ENCODE measurements around the gene CHKA. TPM values are rescaled to one million over a fixed set of nuclear protein-coding genes. Genes with fewer than 3 reads are reported as not detected.

CHKA gene
- total RNA-seq, 1 donor from 2014 or later = 17.9 TPM

GRCh38 chr11:68053117-68053516 lies 68.1 kb downstream of the CHKA start:
- H3K4me3 ChIP-seq (ENCODE audit: low read depth, low read length) = no peak overlapping the region
- DNase-seq (ENCODE audit: low read depth) = no peak
- TF ChIP-seq, protein P1, sequence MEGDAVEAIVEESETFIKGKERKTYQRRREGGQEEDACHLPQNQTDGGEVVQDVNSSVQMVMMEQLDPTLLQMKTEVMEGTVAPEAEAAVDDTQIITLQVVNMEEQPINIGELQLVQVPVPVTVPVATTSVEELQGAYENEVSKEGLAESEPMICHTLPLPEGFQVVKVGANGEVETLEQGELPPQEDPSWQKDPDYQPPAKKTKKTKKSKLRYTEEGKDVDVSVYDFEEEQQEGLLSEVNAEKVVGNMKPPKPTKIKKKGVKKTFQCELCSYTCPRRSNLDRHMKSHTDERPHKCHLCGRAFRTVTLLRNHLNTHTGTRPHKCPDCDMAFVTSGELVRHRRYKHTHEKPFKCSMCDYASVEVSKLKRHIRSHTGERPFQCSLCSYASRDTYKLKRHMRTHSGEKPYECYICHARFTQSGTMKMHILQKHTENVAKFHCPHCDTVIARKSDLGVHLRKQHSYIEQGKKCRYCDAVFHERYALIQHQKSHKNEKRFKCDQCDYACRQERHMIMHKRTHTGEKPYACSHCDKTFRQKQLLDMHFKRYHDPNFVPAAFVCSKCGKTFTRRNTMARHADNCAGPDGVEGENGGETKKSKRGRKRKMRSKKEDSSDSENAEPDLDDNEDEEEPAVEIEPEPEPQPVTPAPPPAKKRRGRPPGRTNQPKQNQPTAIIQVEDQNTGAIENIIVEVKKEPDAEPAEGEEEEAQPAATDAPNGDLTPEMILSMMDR (conservative IDR thresholded peaks at IDR 0.05; ENCODE audit: low read depth, low read length) = no peak

- H3K4me3 ChIP-seq (ENCODE audit: low read depth, low read length) = no peak overlapping the region
- TF ChIP-seq, protein P1 (conservative IDR thresholded peaks at IDR 0.05; ENCODE audit: low read depth, low read length) = no peak
- DNase-seq (ENCODE audit: low read depth) = no peak
Measured at GRCh38 chr11:68052137-68052873, 68.9 kb downstream of the CHKA start.

DNA sequence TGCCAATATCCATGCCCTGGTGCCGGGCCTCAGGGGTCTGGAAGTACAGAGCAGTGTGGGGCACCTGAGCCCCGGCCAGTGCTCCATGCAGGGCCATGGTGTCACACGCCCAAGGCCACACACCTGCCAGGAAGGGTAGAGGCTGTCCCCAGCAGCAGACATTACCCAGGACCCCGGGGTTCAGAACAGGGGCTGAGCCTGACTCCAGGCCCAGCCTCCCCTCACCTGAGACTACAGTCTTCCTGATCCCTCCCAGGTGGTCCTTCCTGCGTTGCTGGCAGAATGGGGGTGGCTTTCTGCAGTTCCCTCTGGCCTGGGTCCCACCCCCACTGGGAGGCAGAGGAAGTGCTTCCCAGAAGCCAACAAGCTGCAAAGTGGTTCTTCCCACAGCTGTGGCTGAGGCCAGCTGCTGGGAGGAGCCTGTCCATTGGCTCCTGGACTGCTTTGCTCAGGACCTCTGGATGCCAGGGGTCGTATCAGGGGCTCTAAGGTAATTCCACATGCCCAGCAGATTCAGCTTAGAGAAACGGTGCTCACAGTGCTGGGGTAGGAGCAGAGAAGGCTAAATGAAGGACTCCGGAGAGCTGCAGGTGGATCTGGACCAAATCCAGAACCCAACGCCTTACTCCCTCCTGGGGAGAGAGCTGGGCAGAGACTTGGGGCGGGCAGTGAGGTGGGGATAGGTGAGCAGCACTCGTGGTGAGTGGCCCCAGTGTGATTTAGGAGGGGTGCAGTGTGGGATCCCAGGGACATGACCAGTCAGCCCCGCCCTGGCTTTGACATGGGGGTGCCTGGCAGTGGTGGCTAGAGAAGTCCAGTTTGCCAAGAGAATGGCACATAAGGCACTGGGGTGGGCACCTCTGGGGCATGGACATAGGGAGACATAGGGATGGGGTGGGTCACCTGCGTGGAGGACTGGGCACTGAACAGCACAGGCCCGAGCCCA lies 69.7 kb downstream of the CHKA start:
- TF ChIP-seq, protein P1 (conservative IDR thresholded peaks at IDR 0.05; ENCODE audit: low read depth, low read length) = no peak
- no peak for DNase-seq (ENCODE audit: low read depth)
- H3K4me3 ChIP-seq (ENCODE audit: low read depth, low read length) = no peak overlapping the region

GRCh38 chr11:68050371-68050841 lies 70.8 kb downstream of the CHKA start:
- no peak for DNase-seq (ENCODE audit: low read depth)
- TF ChIP-seq, protein P1 (conservative IDR thresholded peaks at IDR 0.05; ENCODE audit: low read depth, low read length) = no peak

DNA sequence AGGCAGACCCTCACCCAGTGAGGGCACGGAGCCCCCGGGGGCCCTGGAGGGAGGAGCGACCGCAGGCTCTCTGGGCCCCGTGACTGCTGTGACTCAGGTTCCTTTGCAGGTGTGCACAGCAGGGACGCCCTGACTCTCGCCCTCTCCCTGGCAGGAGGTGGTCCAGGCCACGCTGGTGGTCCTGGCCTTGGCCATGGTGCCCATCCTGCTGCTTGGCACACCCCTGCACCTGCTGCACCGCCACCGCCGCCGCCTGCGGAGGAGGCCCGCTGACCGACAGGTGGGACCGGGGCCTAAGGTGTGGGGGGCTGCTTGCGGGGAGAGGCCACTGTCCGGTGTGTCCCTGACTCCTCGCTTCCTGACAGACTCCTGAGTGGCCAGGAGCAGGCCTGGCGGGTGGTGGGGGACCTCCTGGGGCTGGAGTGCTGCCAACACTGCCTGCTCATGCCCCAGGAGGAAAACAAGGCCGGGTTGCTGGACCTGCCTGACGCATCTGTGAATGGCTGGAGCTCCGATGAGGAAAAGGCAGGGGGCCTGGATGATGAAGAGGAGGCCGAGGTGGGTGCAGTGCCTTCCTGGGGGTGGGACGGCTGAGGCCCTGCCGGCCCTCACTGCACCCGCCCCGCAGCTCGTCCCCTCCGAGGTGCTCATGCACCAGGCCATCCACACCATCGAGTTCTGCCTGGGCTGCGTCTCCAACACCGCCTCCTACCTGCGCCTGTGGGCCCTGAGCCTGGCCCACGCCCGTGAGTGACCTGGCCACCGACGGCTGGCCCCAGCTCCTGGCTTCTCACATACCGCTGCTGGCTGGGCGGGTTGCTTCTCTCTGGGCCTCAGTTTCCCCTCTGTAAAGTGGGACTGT lies 71.4 kb downstream of the CHKA start:
- DNase-seq (ENCODE audit: low read depth) = no peak
- TF ChIP-seq, protein P1 (conservative IDR thresholded peaks at IDR 0.05; ENCODE audit: low read depth, low read length) = no peak
- H3K4me3 ChIP-seq (ENCODE audit: low read depth, low read length) = no peak overlapping the region

More at GRCh38 chr11:68050371-68050841, 70.8 kb downstream of the CHKA start:
- no peak overlapping the region for H3K4me3 ChIP-seq (ENCODE audit: low read depth, low read length)
